Renal cortical epithelial cell (primary cell): ENCODE results near the gene LGALS7. TPM values are rescaled to one million over a fixed set of nuclear protein-coding genes. Genes with fewer than 3 reads are reported as not detected.
"Not testable (repeated sequence)": the region's sequence is repeated elsewhere in the genome, so short reads cannot be mapped to it uniquely, and the experiment has no call there.

ENCODE experiments used
- DNase-seq: peaks from one replicate; pipeline ENCODE4 v3.0.0-alpha.2; 2011; ENCODE audit warnings: low read depth
- total RNA-seq: library from RNA; depleted of rRNA; stranded (reverse); fragments of >200 nt; gene quantifications from 2 replicates; pipeline ENCODE4 v1.2.3, GENCODE V29; 2014

The LGALS7 gene
- total RNA-seq, 1 donor from 2014 or later = not detected

GRCh38 chr19:38770949-38771275, 2.4 kb downstream of the LGALS7 start:
- DNase-seq = not testable (repeated sequence)

- not testable (repeated sequence) for DNase-seq
Observed at GRCh38 chr19:38770228-38770948, 2.9 kb downstream of the LGALS7 start.

GRCh38 chr19:38769635-38770211, 3.6 kb downstream of the LGALS7 start:
- peak; percentile 19 for DNase-seq

GRCh38 chr19:38766276-38767047, 6.9 kb downstream of the LGALS7 start:
- DNase-seq = no peak

- DNase-seq = no peak
Observed at GRCh38 chr19:38765214-38765613, 8.1 kb downstream of the LGALS7 start.

- DNase-seq = peak; percentile 86
Observed at GRCh38 chr19:38763795-38764220, 9.5 kb downstream of the LGALS7 start.

- not testable (repeated sequence) for DNase-seq
Observed at GRCh38 chr19:38761884-38762389, 11.4 kb downstream of the LGALS7 start.

DNA sequence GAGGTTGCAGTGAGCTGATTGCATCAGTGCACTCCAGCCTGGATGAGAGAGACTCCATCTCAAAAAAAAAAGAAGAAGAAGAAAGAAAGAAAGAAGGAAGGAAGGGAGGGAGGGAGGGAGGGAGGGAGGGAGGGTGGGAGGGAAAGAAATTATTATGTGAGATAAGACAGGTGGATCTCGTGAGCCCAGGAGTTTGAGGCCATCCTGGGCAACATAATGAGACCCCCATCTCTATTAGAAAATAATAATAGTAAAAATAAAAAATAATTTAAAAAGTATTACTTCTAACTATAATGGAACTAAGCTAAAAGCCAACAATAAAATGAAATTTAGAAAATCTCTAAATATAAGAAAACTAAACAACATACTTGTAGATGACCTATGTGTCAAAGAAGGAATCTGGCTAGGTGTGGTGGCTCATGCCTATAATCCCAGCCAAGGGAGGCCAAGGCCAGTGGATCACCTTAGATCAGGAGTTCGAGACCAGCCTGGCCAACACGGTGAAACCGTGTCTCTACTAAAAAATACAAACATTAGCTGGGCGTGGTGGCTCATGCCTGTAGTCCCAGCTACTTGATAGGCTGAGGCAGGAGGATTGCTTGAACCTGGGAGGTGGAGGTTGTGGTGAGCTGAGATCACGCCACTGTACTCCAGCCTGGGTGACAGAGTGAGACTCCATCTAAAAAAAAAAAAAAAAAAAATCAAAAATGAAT, 12.4 kb downstream of the LGALS7 start:
- DNase-seq = not testable (repeated sequence)

DNA sequence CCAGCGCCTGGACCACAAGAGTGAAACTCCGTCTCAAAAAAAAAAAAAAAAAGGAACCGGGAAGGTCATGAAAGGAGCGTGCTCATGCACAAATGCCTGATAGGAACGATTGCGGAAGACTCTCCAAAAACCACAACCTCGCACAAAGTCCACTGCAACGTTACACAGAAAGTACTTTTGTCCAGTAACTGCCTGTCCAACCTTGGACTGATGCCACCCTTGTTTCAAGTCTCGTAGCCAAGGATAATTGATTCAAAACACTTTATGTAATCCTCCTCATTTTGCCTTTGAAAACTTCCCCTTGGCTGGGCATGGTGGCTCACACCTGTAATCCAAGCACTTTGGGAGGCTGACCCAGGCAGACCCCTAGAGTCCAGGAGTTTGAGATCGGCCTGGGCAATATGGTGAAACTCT, 13.7 kb downstream of the LGALS7 start:
- DNase-seq = peak; percentile 94

- DNase-seq = not testable (repeated sequence)
Observed at GRCh38 chr19:38754196-38754595, 19.1 kb downstream of the LGALS7 start.

- DNase-seq = not testable (repeated sequence)
Observed at GRCh38 chr19:38753783-38754182, 19.5 kb downstream of the LGALS7 start.

DNA sequence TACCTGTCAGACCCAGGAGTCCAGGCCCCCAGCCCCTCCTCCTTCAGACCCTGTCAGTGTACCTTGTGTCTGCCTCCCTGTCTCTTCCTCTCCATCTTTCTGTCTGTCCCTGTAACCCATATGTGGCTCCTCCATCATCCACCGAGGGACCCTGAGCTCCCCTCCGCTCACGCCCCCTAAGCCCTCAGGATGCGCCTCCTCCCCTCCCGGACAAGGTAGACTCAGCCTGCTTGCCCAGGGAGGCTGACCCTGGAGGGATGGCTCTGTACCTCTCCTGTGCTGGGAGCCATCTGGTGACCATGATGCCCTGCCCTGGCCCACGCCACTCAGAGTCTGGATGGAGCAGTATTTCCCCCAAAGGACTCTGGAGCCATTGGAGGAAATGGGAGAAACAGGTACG, 28.0 kb downstream of the LGALS7 start:
- no peak for DNase-seq

GRCh38 chr19:38744874-38745273, 28.4 kb downstream of the LGALS7 start:
- no peak for DNase-seq

DNA sequence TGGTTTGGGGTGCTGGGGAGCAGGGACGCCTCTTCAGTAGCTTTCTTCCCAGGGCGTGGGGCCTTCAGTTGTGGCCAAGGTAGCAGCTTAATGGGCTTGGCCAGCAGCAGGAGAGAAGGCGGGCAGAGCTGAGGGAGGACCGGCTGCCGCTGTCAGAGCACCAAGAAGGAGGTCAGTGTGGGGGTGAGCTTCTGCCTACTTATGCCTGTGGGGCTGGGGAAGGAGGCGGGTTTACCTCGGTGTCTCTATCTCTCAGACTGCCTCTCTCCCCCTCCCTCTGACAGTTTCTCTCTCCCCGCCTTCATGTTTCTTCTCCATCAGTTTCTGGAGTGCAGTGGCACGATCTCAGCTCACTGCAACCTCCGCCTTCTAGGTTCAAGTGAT, 29.0 kb downstream of the LGALS7 start, which contains the start of gene CAPN12:
CAPN12 (minus strand) TSS at position 177 of the 384 bp plus-strand sequence. CDS start 309 bp downstream, outside the sequence.
- no peak for DNase-seq

DNA sequence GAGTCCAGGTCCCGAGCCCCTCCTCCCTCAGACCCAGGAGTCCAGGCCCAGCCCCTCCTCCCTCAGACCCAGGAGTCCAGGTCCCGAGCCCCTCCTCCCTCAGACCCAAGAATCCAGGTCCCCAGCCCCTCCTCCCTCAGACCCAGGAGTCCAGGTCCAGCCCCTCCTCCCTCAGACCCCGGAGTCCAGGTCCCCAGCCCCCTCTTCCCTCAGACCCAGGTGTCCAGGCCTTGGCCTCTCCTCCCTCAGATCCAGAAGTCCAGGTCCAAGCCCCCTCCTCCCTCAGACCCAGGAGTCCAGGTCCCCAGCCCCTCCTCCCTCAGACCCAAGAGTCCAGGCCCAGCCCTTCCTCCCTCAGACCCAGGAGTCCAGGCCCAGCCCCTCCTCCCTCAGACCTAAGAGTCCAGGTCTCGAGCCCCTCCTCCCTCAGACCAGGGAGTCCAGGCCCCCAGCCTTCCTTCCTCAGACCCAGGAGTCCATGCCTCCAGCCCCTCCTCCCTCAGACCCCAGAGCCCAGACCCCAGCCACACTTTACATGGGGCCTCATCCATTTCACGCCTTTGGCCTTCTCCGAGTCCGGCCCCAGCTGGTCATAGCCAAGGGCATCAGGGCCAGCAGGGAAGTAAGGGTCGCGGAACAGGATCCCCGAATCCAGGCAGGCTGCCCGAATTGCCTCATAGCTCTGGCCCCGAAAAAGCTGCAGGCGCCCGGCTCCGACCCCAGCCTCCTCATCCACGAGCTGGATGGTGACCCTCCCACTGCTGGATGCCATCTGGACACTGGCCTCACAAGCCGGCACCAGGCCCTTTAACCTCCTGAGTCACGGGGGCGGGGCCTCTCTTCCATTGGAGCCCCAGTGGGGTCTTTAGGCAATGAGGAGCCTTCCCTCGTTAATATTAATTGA, 29.7 kb downstream of the LGALS7 start:
- DNase-seq = no peak

GRCh38 chr19:38742906-38743305, 30.4 kb downstream of the LGALS7 start:
- DNase-seq = no peak

GRCh38 chr19:38742296-38742695, 31.0 kb downstream of the LGALS7 start:
- no peak for DNase-seq

- no peak for DNase-seq
Observed at GRCh38 chr19:38741670-38742069, 31.6 kb downstream of the LGALS7 start.

DNA sequence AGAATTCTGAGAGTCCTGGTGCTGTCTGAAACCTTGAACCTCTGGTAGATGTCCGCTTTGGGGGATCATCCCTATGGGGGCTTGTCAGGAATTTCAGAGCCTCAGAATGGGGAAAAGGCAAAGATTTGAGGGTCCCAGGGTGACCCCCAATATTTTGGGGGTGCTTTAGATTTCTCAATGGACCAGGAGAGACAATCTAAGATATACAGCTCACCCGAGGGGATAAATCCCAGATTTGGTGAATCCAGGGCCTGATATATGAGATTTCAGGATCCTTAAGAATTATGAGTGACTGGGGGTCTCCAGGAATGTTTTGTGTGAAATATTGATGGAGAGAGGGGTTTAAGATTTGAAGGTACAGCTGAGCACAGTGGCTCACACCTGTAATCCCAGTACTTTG, 32.4 kb downstream of the LGALS7 start:
- DNase-seq = no peak

DNA sequence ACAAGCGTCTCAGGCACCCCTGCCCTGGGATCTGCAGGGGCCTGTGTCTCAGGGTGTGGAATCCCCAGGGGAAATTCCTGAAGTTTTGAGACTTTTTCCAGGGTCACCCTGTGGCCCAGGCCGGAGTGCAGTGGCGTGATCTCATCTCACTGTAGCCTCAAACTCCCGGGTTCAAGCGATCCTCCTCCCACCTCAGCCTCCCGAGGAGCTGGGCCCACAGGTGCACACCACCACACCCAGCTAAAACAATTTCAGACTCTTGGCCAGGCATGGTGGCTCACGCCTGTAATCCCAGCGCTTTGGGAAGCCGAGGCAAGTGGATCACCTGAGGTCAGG, 33.1 kb downstream of the LGALS7 start:
- DNase-seq = no peak
